GM12874 (cell line): ENCODE measurements around the gene USP49.

Source experiments
- TF ChIP-seq, protein P1 (sequence below): IDR thresholded peaks from 2 replicates; pipeline ENCODE4 v1.5.1; 2011; ENCODE audit warnings: low read depth, mild to moderate bottlenecking, control low read depth, low read length, moderate library complexity; ENCODE audit not compliant: insufficient read depth

The USP49 gene

GRCh38 chr6:41878961-41879405 is 16.2 kb downstream of the USP49 start:
- TF ChIP-seq, protein P1, sequence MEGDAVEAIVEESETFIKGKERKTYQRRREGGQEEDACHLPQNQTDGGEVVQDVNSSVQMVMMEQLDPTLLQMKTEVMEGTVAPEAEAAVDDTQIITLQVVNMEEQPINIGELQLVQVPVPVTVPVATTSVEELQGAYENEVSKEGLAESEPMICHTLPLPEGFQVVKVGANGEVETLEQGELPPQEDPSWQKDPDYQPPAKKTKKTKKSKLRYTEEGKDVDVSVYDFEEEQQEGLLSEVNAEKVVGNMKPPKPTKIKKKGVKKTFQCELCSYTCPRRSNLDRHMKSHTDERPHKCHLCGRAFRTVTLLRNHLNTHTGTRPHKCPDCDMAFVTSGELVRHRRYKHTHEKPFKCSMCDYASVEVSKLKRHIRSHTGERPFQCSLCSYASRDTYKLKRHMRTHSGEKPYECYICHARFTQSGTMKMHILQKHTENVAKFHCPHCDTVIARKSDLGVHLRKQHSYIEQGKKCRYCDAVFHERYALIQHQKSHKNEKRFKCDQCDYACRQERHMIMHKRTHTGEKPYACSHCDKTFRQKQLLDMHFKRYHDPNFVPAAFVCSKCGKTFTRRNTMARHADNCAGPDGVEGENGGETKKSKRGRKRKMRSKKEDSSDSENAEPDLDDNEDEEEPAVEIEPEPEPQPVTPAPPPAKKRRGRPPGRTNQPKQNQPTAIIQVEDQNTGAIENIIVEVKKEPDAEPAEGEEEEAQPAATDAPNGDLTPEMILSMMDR, result no peak

DNA sequence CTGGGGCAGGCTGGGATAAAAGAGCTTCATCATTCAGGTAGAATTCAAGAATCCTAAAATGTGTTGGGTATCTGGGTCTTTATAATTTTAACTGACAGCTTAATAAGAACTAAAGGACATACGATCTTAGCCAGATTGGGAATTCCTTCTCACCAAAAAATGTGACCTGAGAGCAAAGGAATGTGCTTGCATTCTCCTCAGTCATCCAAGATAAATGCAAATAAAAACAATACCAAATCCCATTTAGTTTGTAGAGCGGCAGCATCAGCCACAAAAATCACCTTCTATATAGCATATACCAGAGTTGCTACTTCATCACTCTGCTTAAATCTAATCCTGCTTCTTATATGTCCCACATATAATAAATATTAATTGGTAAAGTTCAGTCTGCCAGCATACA is 16.9 kb downstream of the USP49 start:
- TF ChIP-seq, protein P1, result no peak

- TF ChIP-seq, protein P1, result no peak
Measured at GRCh38 chr6:41877051-41877680, 18.0 kb downstream of the USP49 start.

DNA sequence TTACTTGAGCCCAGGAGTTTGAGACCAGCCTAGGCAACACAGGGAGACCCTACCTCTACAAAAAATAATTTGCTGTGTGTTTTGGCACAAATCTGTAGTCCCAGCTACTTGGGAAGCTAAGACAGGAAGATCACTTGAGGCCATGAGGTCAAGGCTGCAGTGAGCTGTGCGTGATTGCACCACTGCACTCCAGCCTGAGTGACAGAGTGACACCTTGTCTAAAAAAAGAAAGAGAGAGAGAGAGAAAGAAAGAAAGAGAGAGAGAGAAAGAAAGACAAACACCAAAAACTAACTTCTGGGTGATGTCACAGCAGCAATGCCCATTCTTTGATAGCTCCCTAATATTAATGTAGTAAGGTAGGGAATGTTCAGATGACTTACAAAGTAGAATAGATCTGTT is 20.4 kb downstream of the USP49 start:
- TF ChIP-seq, protein P1, result no peak

GRCh38 chr6:41872147-41872546 is 23.0 kb downstream of the USP49 start:
- TF ChIP-seq, protein P1, result no peak

DNA sequence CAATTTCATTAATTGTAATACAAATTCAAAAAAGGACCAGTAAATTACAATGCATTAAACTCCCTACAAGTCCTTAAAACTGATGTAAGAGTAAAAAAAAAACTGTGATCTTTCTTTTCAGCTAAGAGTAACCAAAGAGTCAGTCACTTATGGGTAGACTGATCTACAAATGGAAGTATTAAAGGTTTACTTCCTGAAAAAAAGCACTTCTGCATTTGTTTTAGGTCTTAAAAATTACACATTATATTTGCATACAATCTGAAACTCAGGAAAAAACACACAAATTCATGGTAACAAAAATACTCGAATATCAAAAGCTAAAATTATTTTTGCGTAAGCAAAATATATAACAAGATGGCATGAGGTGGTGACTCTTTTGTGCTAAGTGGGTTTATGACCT is 23.5 kb downstream of the USP49 start:
- TF ChIP-seq, protein P1, result no peak

DNA sequence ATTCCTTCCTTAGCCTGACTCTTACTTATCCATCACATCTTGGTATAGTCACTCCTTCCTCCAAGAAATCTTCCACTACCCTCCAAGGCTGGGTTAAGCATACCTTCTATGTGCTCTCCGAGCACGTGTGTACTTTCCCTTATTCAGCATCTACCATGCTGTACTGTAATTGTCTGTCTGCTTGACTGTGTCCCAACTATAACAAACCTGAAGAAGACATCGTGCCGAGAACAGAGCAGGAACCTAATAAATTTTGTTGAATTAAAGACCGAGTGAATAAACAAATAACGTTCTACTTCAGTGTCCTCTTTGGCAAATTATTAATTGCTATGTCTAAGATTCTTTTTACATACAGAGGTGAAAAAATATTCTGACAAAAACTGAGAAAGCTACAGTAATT is 35.8 kb downstream of the USP49 start:
- TF ChIP-seq, protein P1, result no peak

DNA sequence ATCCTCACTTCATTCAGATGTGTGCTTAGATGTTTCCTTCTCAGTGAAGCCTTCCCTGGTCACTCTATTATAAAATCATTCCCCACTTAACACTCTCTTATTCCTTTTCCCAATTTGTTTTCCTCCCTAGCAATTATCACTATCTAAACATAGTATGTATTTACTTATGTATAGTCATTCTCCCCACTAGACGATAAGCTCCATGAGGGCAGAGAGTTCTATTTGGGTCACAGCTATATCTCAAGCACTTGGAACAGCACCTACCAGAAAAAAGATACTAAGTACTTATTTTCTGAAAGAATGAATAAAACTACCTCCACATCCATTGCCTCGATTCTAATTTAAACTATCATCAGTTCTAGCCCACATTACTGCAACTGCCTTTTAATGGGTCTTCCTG is 36.5 kb downstream of the USP49 start:
- TF ChIP-seq, protein P1, result no peak
